Measurements from ENCODE around the gene CNTNAP3B.
"Not testable (repeated sequence)": the region's sequence is repeated elsewhere in the genome, so short reads cannot be mapped to it uniquely, and the experiment has no call there.

CNTNAP3B gene

GRCh38 chr9:42129073-42129729 lies at the start of gene CNTNAP3B:
Gene CNTNAP3B (minus strand): TSS chr9:42129426. CDS start chr9:42129094, 332 bp downstream.
- not testable (repeated sequence) for DNase-seq

GRCh38 chr9:42160299-42160698 lies 31.1 kb upstream of the CNTNAP3B start:
- not testable (repeated sequence) for DNase-seq

- not testable (repeated sequence) for DNase-seq
Measured at GRCh38 chr9:42127056-42127841, 2.0 kb downstream of the CNTNAP3B start.

- not testable (repeated sequence) for DNase-seq
Measured at GRCh38 chr9:42121007-42121406, 8.2 kb downstream of the CNTNAP3B start.

GRCh38 chr9:42095929-42096328 lies 33.3 kb downstream of the CNTNAP3B start:
- DNase-seq: not testable (repeated sequence)

- DNase-seq: not testable (repeated sequence)
Measured at GRCh38 chr9:42084559-42084952, 44.7 kb downstream of the CNTNAP3B start.

GRCh38 chr9:42083877-42084558 lies 45.2 kb downstream of the CNTNAP3B start:
- not testable (repeated sequence) for DNase-seq

GRCh38 chr9:42080376-42080775 lies 48.9 kb downstream of the CNTNAP3B start:
- not testable (repeated sequence) for DNase-seq

- DNase-seq: not testable (repeated sequence)
Measured at GRCh38 chr9:42074868-42075267, 54.4 kb downstream of the CNTNAP3B start.

GRCh38 chr9:42071026-42071425 lies 58.2 kb downstream of the CNTNAP3B start:
- not testable (repeated sequence) for DNase-seq

GRCh38 chr9:42070035-42070799 lies 59.0 kb downstream of the CNTNAP3B start:
- DNase-seq: not testable (repeated sequence)

GRCh38 chr9:42053874-42054273 lies 75.4 kb downstream of the CNTNAP3B start:
- DNase-seq: not testable (repeated sequence)

- not testable (repeated sequence) for DNase-seq
Measured at GRCh38 chr9:42050701-42051100, 78.5 kb downstream of the CNTNAP3B start.

- not testable (repeated sequence) for DNase-seq
Measured at GRCh38 chr9:42044422-42045010, 84.7 kb downstream of the CNTNAP3B start.

- not testable (repeated sequence) for DNase-seq
Measured at GRCh38 chr9:42033541-42033940, 95.7 kb downstream of the CNTNAP3B start.

- not testable (repeated sequence) for DNase-seq
Measured at GRCh38 chr9:42020639-42021038, 108.6 kb downstream of the CNTNAP3B start.

GRCh38 chr9:42018220-42018922 lies 110.9 kb downstream of the CNTNAP3B start:
- DNase-seq: not testable (repeated sequence)

GRCh38 chr9:42014317-42014716 lies 114.9 kb downstream of the CNTNAP3B start:
- not testable (repeated sequence) for DNase-seq

GRCh38 chr9:41991607-41992006 lies 137.6 kb downstream of the CNTNAP3B start:
- not testable (repeated sequence) for DNase-seq

- DNase-seq: not testable (repeated sequence)
Measured at GRCh38 chr9:41980271-41980670, 149.0 kb downstream of the CNTNAP3B start.

- not testable (repeated sequence) for DNase-seq
Measured at GRCh38 chr9:41977965-41978600, 151.1 kb downstream of the CNTNAP3B start.

Measured in CD4-positive, alpha-beta T cell treated with Interferon alpha-2 for 1 hour (primary cell).